HepG2 (cell line): ENCODE results near the gene AOX1. TPM values are rescaled to one million over a fixed set of nuclear protein-coding genes. Genes with fewer than 3 reads are reported as not detected.

Source experiments
- ATAC-seq: fragments of 200-7000 bp; cut with Tn5 transposase; 3 replicates; pipeline ENCODE4 v1.9.1; 2020; ENCODE audit warnings: mild to moderate bottlenecking, moderate library complexity
- BruUV-seq: library from RNA; stranded (reverse); fragments of 400-500 nt; replicated peaks from 2 replicates; lab custom pipeline; 2021; lab: Mats Ljungman, UMichigan
- CTCF ChIA-PET: fragments of 300-600 bp; formaldehyde crosslinking; extraction: SDS; loops from one replicate; lab custom pipeline; 2021; ENCODE audit warnings: low total read pairs, inconsistent platforms, low intra/inter-chr PET ratio; lab: Yijun Ruan, JAX
- POLR2A ChIA-PET: fragments of 350-600 bp; sonication (Branson Sonifier 250); formaldehyde crosslinking; loops from one replicate; lab custom pipeline; 2020; ENCODE audit warnings: antibody characterized with exemption, inconsistent platforms; lab: Yijun Ruan, JAX
- DNase-seq: peaks from one replicate; pipeline ENCODE4 v3.0.0-alpha.2; 2015; ENCODE audit warnings: low spot score
- FAIRE-seq: peaks from 3 replicates; lab custom pipeline; 2011; peaks lifted over from hg19 to GRCh38; lab: Jason Lieb, UNC
- H2AFZ ChIP-seq: one replicate; pipeline ENCODE4 v1.6.1; 2011; ENCODE audit warnings: low read length, inconsistent platforms
- H3K27ac ChIP-seq: fragments of 300-600 bp; 3 replicates; pipeline ENCODE4 v1.8.0; 2011; ENCODE audit warnings: mixed run types, mild to moderate bottlenecking, mixed read lengths, low read length, inconsistent platforms; ENCODE audit not compliant: insufficient read depth; ENCODE audit errors: extremely low read length
- H3K27me3 ChIP-seq, 2 experiments: fragments of 200-600 bp in 1 of 2; 2 replicates in 1 of 2; 3 replicates in 1 of 2; pipeline versions ENCODE4 v1.6.0 to v1.8.0; 2011; ENCODE audit warnings: low read length in 2 of 2, mild to moderate bottlenecking in 2 of 2, moderate library complexity in 2 of 2, inconsistent platforms in 1 of 2; ENCODE audit not compliant: insufficient read depth in 2 of 2, control insufficient read depth in 1 of 2
- H3K36me3 ChIP-seq, 2 experiments: fragments of 200-600 bp in 1 of 2; replicated peaks in 1 of 2; 2 replicates in 1 of 2; 3 replicates in 1 of 2; pipeline versions ENCODE4 v1.5.1 to v1.8.0; 2011; ENCODE audit warnings: low read length in 2 of 2, inconsistent platforms in 1 of 2; ENCODE audit not compliant: insufficient read depth in 2 of 2, control insufficient read depth in 1 of 2
- H3K4me1 ChIP-seq: 2 replicates; pipeline ENCODE4 v1.5.1; 2012; ENCODE audit warnings: low read length, inconsistent platforms; ENCODE audit not compliant: insufficient read depth
- H3K4me2 ChIP-seq: 2 replicates; pipeline ENCODE4 v1.6.0; 2011; ENCODE audit warnings: low read depth, low read length, inconsistent platforms
- H3K4me3 ChIP-seq, 3 experiments: fragments of 200-600 bp in 1 of 3; sonication (generic), shearing (Covaris generic) in 1 of 3; replicated peaks in 1 of 3; 2 replicates each; pipeline ENCODE4 v1.5.1; 2011 to 2016; ENCODE audit warnings: low read length in 3 of 3, inconsistent platforms in 2 of 3, low read depth in 2 of 3, mild to moderate bottlenecking in 2 of 3, control low read depth in 1 of 3, mixed read lengths in 1 of 3; ENCODE audit not compliant: insufficient read depth in 1 of 3
- H3K79me2 ChIP-seq: one replicate; pipeline ENCODE4 v1.6.1; 2011; ENCODE audit warnings: low read length, inconsistent platforms; ENCODE audit not compliant: insufficient read depth
- H3K9ac ChIP-seq: 2 replicates; pipeline ENCODE4 v1.6.0; 2011; ENCODE audit warnings: mild to moderate bottlenecking, low read depth, low read length, inconsistent platforms; ENCODE audit not compliant: insufficient read depth
- H3K9me3 ChIP-seq: 2 replicates; pipeline ENCODE4 v1.5.1; 2012; ENCODE audit warnings: mild to moderate bottlenecking, low read length
- H4K20me1 ChIP-seq: 2 replicates; pipeline ENCODE4 v1.6.0; 2011; ENCODE audit warnings: inconsistent platforms, mild to moderate bottlenecking, low read length, moderate library complexity; ENCODE audit not compliant: insufficient read depth
- HDAC1 ChIP-seq: sonication (generic); formaldehyde crosslinking; IDR thresholded peaks from 2 replicates; pipeline ENCODE4 v1.5.1; 2020; ENCODE audit warnings: mild to moderate bottlenecking, missing genetic modification reagents
- KDM5B ChIP-seq: sonication (generic); formaldehyde crosslinking; IDR thresholded peaks from 2 replicates; pipeline ENCODE4 v1.4.0; 2020; ENCODE audit warnings: missing genetic modification reagents, mild to moderate bottlenecking, borderline replicate concordance
- MAFF ChIP-seq: IDR thresholded peaks from 2 replicates; pipeline ENCODE4 v1.6.1; 2011; ENCODE audit warnings: low read depth, low read length, improper control_type of control experiment
- MBNL3 ChIP-seq: fragments of 250-450 bp; sonication (Bioruptor Pico); conservative IDR thresholded peaks from 2 replicates; pipeline ENCODE4 v1.8.0; 2022; ENCODE audit warnings: mild to moderate bottlenecking, inconsistent platforms
- NCOA2 ChIP-seq: sonication (generic); formaldehyde crosslinking; IDR thresholded peaks from 2 replicates; pipeline ENCODE4 v1.8.0; 2022; ENCODE audit warnings: inconsistent platforms
- RARA ChIP-seq: IDR thresholded peaks from 2 replicates; pipeline ENCODE4 v1.6.1; 2016; ENCODE audit warnings: missing genetic modification reagents, missing compliant biosample characterization
- SMAD9 ChIP-seq: sonication (generic); formaldehyde crosslinking; IDR thresholded peaks from 2 replicates; pipeline ENCODE4 v1.5.1; 2020; ENCODE audit warnings: mild to moderate bottlenecking, missing genetic modification reagents
- ZFP82 ChIP-seq: sonication (generic); formaldehyde crosslinking; IDR thresholded peaks from 2 replicates; pipeline ENCODE4 v1.5.1; 2020; ENCODE audit warnings: mild to moderate bottlenecking, missing genetic modification reagents, borderline replicate concordance
- ZMYM2 ChIP-seq: sonication (generic); formaldehyde crosslinking; IDR thresholded peaks from 2 replicates; pipeline ENCODE4 v1.8.0; 2022; ENCODE audit warnings: mild to moderate bottlenecking, missing genetic modification reagents
- ZNF263 ChIP-seq: sonication (generic); formaldehyde crosslinking; IDR thresholded peaks from 2 replicates; pipeline ENCODE4 v1.4.0; 2020; ENCODE audit warnings: missing genetic modification reagents
- ZNF331 ChIP-seq: sonication (generic); formaldehyde crosslinking; IDR thresholded peaks from 2 replicates; pipeline ENCODE4 v1.4.0; 2020; ENCODE audit warnings: missing genetic modification reagents
- ZNF431 ChIP-seq: sonication (generic); formaldehyde crosslinking; IDR thresholded peaks from 2 replicates; pipeline ENCODE4 v1.9.0; 2022; ENCODE audit warnings: missing genetic modification reagents, low read depth, mild to moderate bottlenecking, borderline replicate concordance
- ZNF44 ChIP-seq: sonication (generic); formaldehyde crosslinking; IDR thresholded peaks from 2 replicates; pipeline ENCODE4 v1.5.1; 2020; ENCODE audit warnings: mild to moderate bottlenecking, missing genetic modification reagents
- ZNF691 ChIP-seq: sonication (generic); formaldehyde crosslinking; IDR thresholded peaks from 2 replicates; pipeline ENCODE4 v1.4.0; 2020; ENCODE audit warnings: missing genetic modification reagents, low read depth, mild to moderate bottlenecking, borderline replicate concordance
- ZNF709 ChIP-seq: sonication (generic); formaldehyde crosslinking; IDR thresholded peaks from 2 replicates; pipeline ENCODE4 v1.5.0; 2020; ENCODE audit warnings: mild to moderate bottlenecking, missing genetic modification reagents
- WGBS: methylation state at CpG from one replicate; pipeline ENCODE4 v1.1.6; 2017; ENCODE audit warnings: low lambda C conversion rate; 5-methylcytosine and 5-hydroxymethylcytosine counted together
- in situ Hi-C: cut with HindIII; loops from 2 replicates; pipeline ENCODE4 v1.10.0; 2017; ENCODE audit warnings: low pct_unique_long_range_greater_than_20kb; ENCODE audit not compliant: extremely low pct_ligation_motif_present
- intact Hi-C: fragments of 100-400 bp; cut with micrococcal nuclease; formaldehyde crosslinking; loops from one replicate; pipeline ENCODE4 v1.10.0; 2022; ENCODE audit not compliant: unreplicated experiment
- polyA plus RNA-seq, 8 experiments: library from polyadenylated mRNA; depleted of rRNA in 3 of 8; stranded (reverse) in 7 of 8; unstranded in 1 of 8; fragments of >200 nt; fragmentation: Illumina TruSeq in 4 of 8; extraction: Trizol in 4 of 8; gene quantifications; 2 replicates each; pipeline versions ENCODE4 v1.2.1 to v1.2.3, GENCODE V29; 2011 to 2016; ENCODE audit warnings: low read depth in 4 of 8, missing spikeins in 1 of 8, mixed read lengths in 1 of 8; ENCODE audit not compliant: insufficient read depth in 1 of 8
- total RNA-seq, 5 experiments: library from RNA; depleted of rRNA; stranded (reverse); fragments of >200 nt; fragmentation: Illumina TruSeq; extraction: Trizol; gene quantifications; 2 replicates each; pipeline ENCODE4 v1.2.3, GENCODE V29; 2016; ENCODE audit warnings: low read depth in 1 of 5
- TF ChIP-seq, protein P1 (sequence below): sonication (generic); formaldehyde crosslinking; IDR thresholded peaks from 2 replicates; pipeline ENCODE4 v1.5.1; 2020; ENCODE audit warnings: mild to moderate bottlenecking, missing genetic modification reagents, moderate library complexity
- TF ChIP-seq, protein P2 (sequence below): sonication (generic); formaldehyde crosslinking; IDR thresholded peaks from 2 replicates; pipeline ENCODE4 v1.5.0; 2020; ENCODE audit warnings: mild to moderate bottlenecking, missing genetic modification reagents

The AOX1 gene
- total and polyA plus RNA-seq, 2 of the 13 experiments (the other 11 are each of a cell fraction or from before 2014, with no cell fraction given) = 9.2 to 18.0 TPM

DNA sequence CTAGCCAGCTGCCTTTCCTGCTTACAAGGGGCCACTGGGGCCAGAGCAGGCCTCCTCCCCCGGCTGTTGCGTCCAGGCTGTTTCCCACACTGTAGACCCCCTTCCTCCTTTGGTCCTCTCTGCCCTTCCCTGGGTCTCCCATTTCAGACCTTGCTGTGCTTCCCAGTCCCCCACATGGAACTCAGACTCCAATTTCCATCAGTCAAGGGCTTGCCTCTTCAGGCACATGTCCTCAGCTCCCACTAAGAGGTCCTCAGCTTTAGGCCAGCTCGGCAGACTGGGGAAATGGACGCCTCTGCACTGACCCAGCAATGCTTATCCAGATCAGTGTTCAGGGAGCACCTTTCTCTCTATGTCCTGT is 127.9 kb downstream of the AOX1 start:
- H3K27me3 ChIP-seq = no peaks in the 10 kb centered on the region; a peak in 1 of 5 replicates
- H3K36me3 ChIP-seq = no peaks in the 10 kb centered on the region
- peak overlapping the region; percentile 48; the same call in 1 of the 2 replicates for H3K9ac ChIP-seq
- H3K9me3 ChIP-seq = no peaks in the 10 kb centered on the region
- ATAC-seq (peak; percentile 58), FAIRE-seq (no peak), DNase-seq (no peak)
- H3K4me2 ChIP-seq = peak overlapping the region; percentile 90
- no TSS peak for BruUV-seq
- 70% methylated on average over 4 of the region's 4 CpGs for WGBS
- H4K20me1 ChIP-seq = no peaks in the 10 kb centered on the region
- CTCF ChIA-PET = interaction anchor here (1.2 to 1.9 kb wide), 3 partner anchors 22 to 99 kb away, joined by 4 to 27 read pairs (median 10); partner anchors contain the start of gene BZW1
- in situ Hi-C loops (loop anchor here (5.0 kb wide), 1 partner anchor 99 kb away; the partner anchor contains the start of gene BZW1), intact Hi-C loops (loop anchor here (1.0 to 5.0 kb wide), 5 partner anchors 22 to 175 kb away; partner anchors contain the start of genes BZW1, NIF3L1 and PPIL3)
- POLR2A ChIA-PET = interaction anchor here (1.1 to 1.9 kb wide), 12 partner anchors 11 to 464 kb away, joined by 3 to 21 read pairs (median 6); partner anchors contain the start of genes AOX1, CLK1, NIF3L1 and PPIL3
- peak overlapping the region in 2 of 3 experiments; percentile 50 to 65; a peak in 2 of 6 replicates for H3K4me3 ChIP-seq
- H3K4me1 ChIP-seq = peaks cover 20% of the 10 kb centered on the region
- peak overlapping the region; percentile 7 for H2AFZ ChIP-seq
- H3K27ac ChIP-seq = peak overlapping the region; percentile 41
- no peaks in the 10 kb centered on the region for H3K79me2 ChIP-seq
- TF ChIP-seq RARA (no peak), ZNF331 (CRISPR knock-in tag) (no peak), ZNF263 (peak; percentile 66), ZNF691 (no peak), HDAC1 (peak; percentile 24; the same call in 1 of the 2 replicates), ZNF44 (no peak), ZFP82 (CRISPR knock-in tag) (0 out of 2 replicates have a peak, but pooled peaks have one; percentile 73), ZNF431 (0 out of 2 replicates have a peak, but pooled peaks have one; percentile 7), NCOA2 (CRISPR knock-in tag) (no peak), ZMYM2 (CRISPR knock-in tag) (0 out of 2 replicates have a peak, but pooled peaks have one; percentile 4), ZNF709 (0 out of 2 replicates have a peak, but pooled peaks have one; percentile 14), MBNL3 (CRISPR knock-in tag) (no peak), MAFF (no peak), SMAD9 (CRISPR knock-in tag) (no peak), KDM5B (CRISPR knock-in tag) (peak; percentile 75; the same call in 1 of the 2 replicates)
- TF ChIP-seq, protein P1, sequence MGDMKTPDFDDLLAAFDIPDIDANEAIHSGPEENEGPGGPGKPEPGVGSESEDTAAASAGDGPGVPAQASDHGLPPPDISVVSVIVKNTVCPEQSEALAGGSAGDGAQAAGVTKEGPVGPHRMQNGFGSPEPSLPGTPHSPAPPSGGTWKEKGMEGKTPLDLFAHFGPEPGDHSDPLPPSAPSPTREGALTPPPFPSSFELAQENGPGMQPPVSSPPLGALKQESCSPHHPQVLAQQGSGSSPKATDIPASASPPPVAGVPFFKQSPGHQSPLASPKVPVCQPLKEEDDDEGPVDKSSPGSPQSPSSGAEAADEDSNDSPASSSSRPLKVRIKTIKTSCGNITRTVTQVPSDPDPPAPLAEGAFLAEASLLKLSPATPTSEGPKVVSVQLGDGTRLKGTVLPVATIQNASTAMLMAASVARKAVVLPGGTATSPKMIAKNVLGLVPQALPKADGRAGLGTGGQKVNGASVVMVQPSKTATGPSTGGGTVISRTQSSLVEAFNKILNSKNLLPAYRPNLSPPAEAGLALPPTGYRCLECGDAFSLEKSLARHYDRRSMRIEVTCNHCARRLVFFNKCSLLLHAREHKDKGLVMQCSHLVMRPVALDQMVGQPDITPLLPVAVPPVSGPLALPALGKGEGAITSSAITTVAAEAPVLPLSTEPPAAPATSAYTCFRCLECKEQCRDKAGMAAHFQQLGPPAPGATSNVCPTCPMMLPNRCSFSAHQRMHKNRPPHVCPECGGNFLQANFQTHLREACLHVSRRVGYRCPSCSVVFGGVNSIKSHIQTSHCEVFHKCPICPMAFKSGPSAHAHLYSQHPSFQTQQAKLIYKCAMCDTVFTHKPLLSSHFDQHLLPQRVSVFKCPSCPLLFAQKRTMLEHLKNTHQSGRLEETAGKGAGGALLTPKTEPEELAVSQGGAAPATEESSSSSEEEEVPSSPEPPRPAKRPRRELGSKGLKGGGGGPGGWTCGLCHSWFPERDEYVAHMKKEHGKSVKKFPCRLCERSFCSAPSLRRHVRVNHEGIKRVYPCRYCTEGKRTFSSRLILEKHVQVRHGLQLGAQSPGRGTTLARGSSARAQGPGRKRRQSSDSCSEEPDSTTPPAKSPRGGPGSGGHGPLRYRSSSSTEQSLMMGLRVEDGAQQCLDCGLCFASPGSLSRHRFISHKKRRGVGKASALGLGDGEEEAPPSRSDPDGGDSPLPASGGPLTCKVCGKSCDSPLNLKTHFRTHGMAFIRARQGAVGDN (CRISPR knock-in tag) = 0 out of 2 replicates have a peak, but pooled peaks have one; percentile 19
- TF ChIP-seq, protein P2, sequence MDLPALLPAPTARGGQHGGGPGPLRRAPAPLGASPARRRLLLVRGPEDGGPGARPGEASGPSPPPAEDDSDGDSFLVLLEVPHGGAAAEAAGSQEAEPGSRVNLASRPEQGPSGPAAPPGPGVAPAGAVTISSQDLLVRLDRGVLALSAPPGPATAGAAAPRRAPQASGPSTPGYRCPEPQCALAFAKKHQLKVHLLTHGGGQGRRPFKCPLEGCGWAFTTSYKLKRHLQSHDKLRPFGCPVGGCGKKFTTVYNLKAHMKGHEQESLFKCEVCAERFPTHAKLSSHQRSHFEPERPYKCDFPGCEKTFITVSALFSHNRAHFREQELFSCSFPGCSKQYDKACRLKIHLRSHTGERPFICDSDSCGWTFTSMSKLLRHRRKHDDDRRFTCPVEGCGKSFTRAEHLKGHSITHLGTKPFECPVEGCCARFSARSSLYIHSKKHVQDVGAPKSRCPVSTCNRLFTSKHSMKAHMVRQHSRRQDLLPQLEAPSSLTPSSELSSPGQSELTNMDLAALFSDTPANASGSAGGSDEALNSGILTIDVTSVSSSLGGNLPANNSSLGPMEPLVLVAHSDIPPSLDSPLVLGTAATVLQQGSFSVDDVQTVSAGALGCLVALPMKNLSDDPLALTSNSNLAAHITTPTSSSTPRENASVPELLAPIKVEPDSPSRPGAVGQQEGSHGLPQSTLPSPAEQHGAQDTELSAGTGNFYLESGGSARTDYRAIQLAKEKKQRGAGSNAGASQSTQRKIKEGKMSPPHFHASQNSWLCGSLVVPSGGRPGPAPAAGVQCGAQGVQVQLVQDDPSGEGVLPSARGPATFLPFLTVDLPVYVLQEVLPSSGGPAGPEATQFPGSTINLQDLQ = 0 out of 2 replicates have a peak, but pooled peaks have one; percentile 39
